A549 (cell line): ENCODE results near the gene CRACDL. TPM values are rescaled to one million over a fixed set of nuclear protein-coding genes. Genes with fewer than 3 reads are reported as not detected.

Experiments
- ATAC-seq, 2 experiments: fragments of 200-7000 bp in 1 of 2; fragments of >200 bp in 1 of 2; cut with Nextera tagmentation in 1 of 2; cut with Tn5 transposase in 1 of 2; 3 replicates each; pipeline versions ENCODE4 v1.8.0 to v1.9.1; 2018 to 2020; ENCODE audit warnings: mild to moderate bottlenecking in 1 of 2, moderate library complexity in 1 of 2
- CTCF ChIA-PET: fragments of 300-600 bp; sonication (Branson Sonifier 250); formaldehyde crosslinking; extraction: SDS; loops from one replicate; lab custom pipeline; 2021; ENCODE audit warnings: antibody characterized with exemption, inconsistent platforms; lab: Yijun Ruan, JAX
- POLR2A ChIA-PET: fragments of 350-600 bp; formaldehyde crosslinking; extraction: SDS; loops from one replicate; lab custom pipeline; 2021; ENCODE audit warnings: antibody characterized with exemption, inconsistent platforms; lab: Yijun Ruan, JAX
- DNase-seq, 2 experiments: peaks; one replicate each; pipeline versions ENCODE4 v3.0.0 to v3.0.0-alpha.2; 2011 to 2016; ENCODE audit warnings: low read depth in 1 of 2, low spot score in 1 of 2
- FAIRE-seq: peaks from 2 replicates; lab custom pipeline; 2011; peaks lifted over from hg19 to GRCh38; lab: Jason Lieb, UNC
- H3K27ac ChIP-seq, 2 experiments: fragments of >200 bp; sonication (Bioruptor Twin); formaldehyde crosslinking; 3 replicates each; pipeline ENCODE4 v1.5.1; 2016 to 2017
- H3K4me1 ChIP-seq: fragments of >200 bp; sonication (Bioruptor Twin); formaldehyde crosslinking; 3 replicates; pipeline ENCODE4 v1.6.1; 2016
- H3K4me2 ChIP-seq: fragments of >200 bp; sonication (Bioruptor Twin); formaldehyde crosslinking; 3 replicates; pipeline ENCODE4 v1.6.1; 2016
- H3K4me3 ChIP-seq: fragments of >200 bp; sonication (Bioruptor Twin); formaldehyde crosslinking; 3 replicates; pipeline ENCODE4 v1.5.1; 2016
- H3K9me3 ChIP-seq: fragments of >200 bp; sonication (Bioruptor Twin); formaldehyde crosslinking; 3 replicates; pipeline ENCODE4 v1.6.1; 2016
- BCL3 ChIP-seq: fragments of >200 bp; sonication (Bioruptor Twin); formaldehyde crosslinking; IDR thresholded peaks from 3 replicates; pipeline ENCODE4 v1.6.1; 2016
- BHLHE40 ChIP-seq: IDR thresholded peaks from 2 replicates; pipeline ENCODE4 v1.6.1; 2012; ENCODE audit warnings: low read depth, low read length, inconsistent platforms
- CBX8 ChIP-seq: fragments of 200-600 bp; sonication (generic); IDR thresholded peaks from 2 replicates; pipeline ENCODE4 v1.6.1; 2016
- CHD2 ChIP-seq: fragments of 150-350 bp; IDR thresholded peaks from 2 replicates; pipeline ENCODE4 v1.6.1; 2014; ENCODE audit warnings: low read length; ENCODE audit not compliant: partially characterized antibody
- E2F6 ChIP-seq: IDR thresholded peaks from 2 replicates; pipeline ENCODE4 v1.6.1; 2012; ENCODE audit warnings: low read depth, borderline replicate concordance
- EP300 ChIP-seq, 2 experiments: fragments of >200 bp; sonication (Bioruptor Twin); formaldehyde crosslinking; IDR thresholded peaks; 2 replicates in 1 of 2; 3 replicates in 1 of 2; pipeline ENCODE4 v1.6.1; 2016 to 2017
- ESRRA ChIP-seq: fragments of 150-350 bp; IDR thresholded peaks from 2 replicates; pipeline ENCODE4 v1.6.1; 2014; ENCODE audit warnings: mild to moderate bottlenecking, low read length, borderline replicate concordance
- FOSL2 ChIP-seq, 2 experiments: fragments of 450-650 bp in 1 of 2; fragments of >200 bp in 1 of 2; sonication (Bioruptor Twin) in 1 of 2; formaldehyde crosslinking; IDR thresholded peaks; 2 replicates each; pipeline versions ENCODE4 v1.5.0 to v1.6.1; 2016 to 2020; ENCODE audit warnings: mild to moderate bottlenecking in 1 of 2, moderate library complexity in 1 of 2
- HES2 ChIP-seq: fragments of >200 bp; sonication (Bioruptor Twin); formaldehyde crosslinking; IDR thresholded peaks from 2 replicates; pipeline ENCODE4 v1.6.1; 2016
- HEYL ChIP-seq: fragments of 250-450 bp; sonication (Bioruptor Pico); IDR thresholded peaks from 2 replicates; pipeline ENCODE4 v1.8.0; 2021; ENCODE audit warnings: mild to moderate bottlenecking, moderate library complexity
- HOXB13 ChIP-seq: fragments of 250-450 bp; sonication (Bioruptor Pico); IDR thresholded peaks from 2 replicates; pipeline ENCODE4 v1.5.0; 2020; ENCODE audit warnings: low read depth, mild to moderate bottlenecking, moderate library complexity
- KDM1A ChIP-seq: fragments of 200-600 bp; sonication (generic); IDR thresholded peaks from 2 replicates; pipeline ENCODE4 v1.6.1; 2016; ENCODE audit warnings: low read depth, mild to moderate bottlenecking
- MYC ChIP-seq: IDR thresholded peaks from 2 replicates; pipeline ENCODE4 v1.6.1; 2012; ENCODE audit warnings: mild to moderate bottlenecking, inconsistent platforms, low read length, improper control_type of control experiment, borderline replicate concordance
- NPAS2 ChIP-seq: fragments of 250-450 bp; sonication (Bioruptor Pico); IDR thresholded peaks from 2 replicates; pipeline ENCODE4 v1.8.0; 2022; ENCODE audit warnings: mild to moderate bottlenecking, moderate library complexity, borderline replicate concordance
- ZC3H11A ChIP-seq: fragments of 450-650 bp; IDR thresholded peaks from 2 replicates; pipeline ENCODE4 v1.6.1; 2014; ENCODE audit warnings: antibody characterized with exemption, mild to moderate bottlenecking
- ZNF302 ChIP-seq: fragments of 250-450 bp; sonication (Bioruptor Pico); IDR thresholded peaks from 2 replicates; pipeline ENCODE4 v1.9.0; 2021; ENCODE audit warnings: inconsistent platforms, mild to moderate bottlenecking, moderate library complexity
- WGBS: methylation state at CpG from one replicate; pipeline ENCODE4 v1.1.6; 2017; ENCODE audit errors: missing lambda C conversion rate; 5-methylcytosine and 5-hydroxymethylcytosine counted together
- polyA plus RNA-seq, 4 experiments: library from polyadenylated mRNA; depleted of rRNA in 3 of 4; stranded (reverse); fragments of >200 nt; fragmentation: RNase III in 1 of 4; extraction: RNeasy Plus Mini Kit Qiagen cat#74134 plus additional on column Dnase treatment in 1 of 4; gene quantifications; 2 replicates in 3 of 4; 3 replicates in 1 of 4; pipeline ENCODE4 v1.2.3, GENCODE V29; 2011 to 2017
- TF ChIP-seq, protein P1 (sequence below): fragments of 250-450 bp; sonication (Bioruptor Pico); IDR thresholded peaks from 2 replicates; pipeline ENCODE4 v1.5.0; 2020; ENCODE audit warnings: low read depth, mild to moderate bottlenecking, moderate library complexity

The CRACDL gene
- polyA plus RNA-seq, 2 of the 4 experiments (the other 2 are of a cell fraction): 0.21 to 0.36 TPM

GRCh38 chr2:98769114-98769476 is 166.9 kb downstream of the CRACDL start (continued):
- no peak for TF ChIP-seq ESRRA
- TF ChIP-seq ZC3H11A: no peak
- TF ChIP-seq BCL3: no peak

GRCh38 chr2:98768384-98769113 is 167.5 kb downstream of the CRACDL start:
- Histone ChIP-seq H3K27ac (no peak overlapping the region), H3K4me3 (no peak overlapping the region), H3K4me2 (peak overlapping the region; percentile 26; the same call in 1 of the 3 replicates), H3K9me3 (no peaks in the 10 kb centered on the region), H3K4me1 (peaks cover 13% of the 10 kb centered on the region; the same call in 2 of the 3 replicates)
- ATAC-seq (peak in 1 of 2 experiments; percentile 57; a peak in 3 of 6 replicates), DNase-seq (peak in 1 of 2 experiments; percentile 25), FAIRE-seq (no peak)
- 53% methylated on average over 7 of the region's 7 CpGs for WGBS
- CTCF ChIA-PET: no interaction called here
- POLR2A ChIA-PET: no interaction called here
- TF ChIP-seq, protein P1, sequence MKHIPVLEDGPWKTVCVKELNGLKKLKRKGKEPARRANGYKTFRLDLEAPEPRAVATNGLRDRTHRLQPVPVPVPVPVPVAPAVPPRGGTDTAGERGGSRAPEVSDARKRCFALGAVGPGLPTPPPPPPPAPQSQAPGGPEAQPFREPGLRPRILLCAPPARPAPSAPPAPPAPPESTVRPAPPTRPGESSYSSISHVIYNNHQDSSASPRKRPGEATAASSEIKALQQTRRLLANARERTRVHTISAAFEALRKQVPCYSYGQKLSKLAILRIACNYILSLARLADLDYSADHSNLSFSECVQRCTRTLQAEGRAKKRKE (CRISPR knock-in tag): no peak
- no peak for TF ChIP-seq KDM1A
- TF ChIP-seq CBX8: no peak

DNA sequence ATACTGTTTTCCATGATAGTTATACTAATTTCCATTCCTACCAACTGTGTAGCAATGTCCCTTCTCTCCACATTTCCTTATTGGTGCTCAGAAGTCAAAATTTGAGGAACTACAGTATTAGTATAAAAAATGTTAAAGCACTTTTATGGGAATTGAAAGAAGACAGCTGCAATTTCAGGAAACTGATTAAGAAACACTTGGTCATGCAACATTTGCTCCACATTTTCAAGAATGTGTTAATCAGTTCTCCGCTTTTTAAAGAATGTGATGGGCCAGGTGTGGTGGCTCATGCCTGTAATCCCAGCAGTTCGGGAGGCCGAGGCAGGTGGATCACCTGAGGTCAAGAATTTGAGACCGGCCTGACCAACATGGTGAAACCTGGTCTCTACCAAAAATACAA is 171.5 kb downstream of the CRACDL start:
- DNase-seq (no peak), FAIRE-seq (no peak), ATAC-seq (no peak)
- WGBS: 80% methylated on average over 4 of the region's 4 CpGs
- Histone ChIP-seq H3K9me3 (no peaks in the 10 kb centered on the region), H3K4me3 (no peak overlapping the region), H3K27ac (no peak overlapping the region), H3K4me2 (no peak overlapping the region), H3K4me1 (peaks cover 13% of the 10 kb centered on the region; the same call in 2 of the 3 replicates)
- POLR2A ChIA-PET: no interaction called here
- CTCF ChIA-PET: no interaction called here
- TF ChIP-seq HEYL (CRISPR knock-in tag): no peak
- TF ChIP-seq ZNF302: no peak
- no peak for TF ChIP-seq HES2
- no peak for TF ChIP-seq EP300 (IDR thresholded peaks at IDR 0.05)
- no peak for TF ChIP-seq CHD2
- TF ChIP-seq BHLHE40: no peak
- TF ChIP-seq FOSL2 (IDR thresholded peaks at IDR 0.05): no peak
- TF ChIP-seq FOSL2 (CRISPR knock-in tag; IDR thresholded peaks at IDR 0.05): no peak

- H3K27ac ChIP-seq: no peak overlapping the region
- no peaks in the 10 kb centered on the region for H3K9me3 ChIP-seq
- TF ChIP-seq MYC (no peak), HOXB13 (CRISPR knock-in tag) (no peak), NPAS2 (no peak), E2F6 (no peak)
- TF ChIP-seq, all 56 proteins: peak for 0
- FAIRE-seq (no peak), DNase-seq (no peak), ATAC-seq (no peak)
- no peak overlapping the region for H3K4me3 ChIP-seq
- POLR2A ChIA-PET: no interaction called here
- H3K4me1 ChIP-seq: peaks cover 4% of the 10 kb centered on the region; the same call in 1 of the 3 replicates
- no peak overlapping the region for H3K4me2 ChIP-seq
- CTCF ChIA-PET: no interaction called here
- 31% methylated on average over 6 of the region's 6 CpGs for WGBS
Measured at GRCh38 chr2:98763209-98763951, 172.6 kb downstream of the CRACDL start.
